GM19238 (cell line): ENCODE measurements around the gene GNAZ.
A peak's percentile ranks its signal among the peaks of the same experiment; 100 is the strongest.

Source experiments
- DNase-seq: peaks from one replicate; pipeline ENCODE4 v3.0.0; 2011; ENCODE audit warnings: low spot score; ENCODE audit not compliant: insufficient read length

The GNAZ gene

DNA sequence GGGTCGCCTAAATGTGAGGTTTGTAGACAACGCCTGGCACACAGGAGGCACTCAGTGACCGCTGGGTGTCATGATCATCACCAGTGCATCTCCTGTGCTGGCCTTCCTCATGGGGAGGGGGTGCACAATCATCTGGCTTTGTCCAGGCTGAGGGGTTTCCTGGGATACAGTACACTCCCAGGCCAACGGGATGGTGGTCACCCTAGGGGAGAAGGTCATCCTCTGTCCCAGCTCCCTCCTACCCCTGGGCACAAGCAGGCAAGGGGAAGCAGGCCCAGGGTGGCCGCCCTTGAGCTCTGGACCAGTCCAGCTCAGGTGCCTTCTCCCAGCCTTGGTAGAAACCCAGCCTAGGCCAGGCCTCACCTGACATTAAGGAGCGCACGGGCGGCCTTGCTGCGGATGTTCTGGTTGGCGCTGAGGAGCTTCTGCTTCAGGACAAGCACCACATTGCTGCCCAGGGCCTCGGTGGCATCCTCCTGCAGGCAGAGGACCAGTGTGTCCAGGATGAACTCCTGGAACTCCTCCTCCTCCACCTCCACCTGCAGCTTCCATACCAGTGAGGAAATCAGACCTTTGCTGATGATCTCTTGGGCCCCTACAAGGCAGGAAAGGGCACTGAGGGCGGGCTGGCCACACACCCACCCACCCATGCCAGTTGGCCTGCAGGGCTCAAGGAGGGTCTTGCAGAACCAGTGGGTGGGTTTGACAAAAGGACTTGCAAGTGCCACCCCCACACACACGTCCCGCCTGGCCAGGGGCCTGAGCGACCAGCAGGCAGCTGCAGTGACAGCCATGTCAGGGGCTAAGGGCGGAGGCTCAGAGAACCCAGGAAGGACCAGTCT lies 6.6 kb upstream of the GNAZ start:
- no peak for DNase-seq

DNA sequence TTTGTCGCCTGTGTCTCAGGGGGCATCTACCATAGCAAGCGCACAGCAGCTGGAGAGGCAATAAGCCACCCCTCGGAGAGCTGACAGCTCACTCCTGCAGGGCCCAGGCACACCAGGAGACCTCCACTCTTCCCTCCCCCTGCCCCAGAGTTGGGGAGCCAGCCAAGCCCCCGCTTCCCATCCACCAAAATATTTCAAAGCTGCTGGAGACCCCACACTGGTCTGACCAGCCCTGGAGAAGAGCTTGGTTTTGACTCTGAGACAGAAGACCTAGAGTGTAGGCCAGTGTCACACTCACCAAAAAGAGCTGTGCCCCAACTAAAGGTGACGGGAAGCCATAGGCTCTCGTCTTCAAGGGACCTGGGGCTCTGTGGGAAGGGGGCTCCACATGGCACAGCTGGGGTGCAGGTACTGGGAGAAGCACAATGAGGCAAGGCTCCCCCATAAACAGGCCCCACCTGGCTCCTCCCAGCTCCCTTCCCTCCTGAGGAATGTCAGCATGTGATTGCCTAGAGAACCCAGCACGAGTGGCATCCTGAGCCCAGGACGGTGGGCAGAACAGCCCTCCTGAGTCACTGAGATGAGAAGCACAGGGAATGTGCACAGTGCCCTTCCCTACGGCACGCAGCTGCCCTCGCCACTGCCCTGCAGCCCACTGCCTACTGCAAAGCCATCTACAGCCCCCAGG lies 5.8 kb upstream of the GNAZ start:
- DNase-seq = no peak

DNA sequence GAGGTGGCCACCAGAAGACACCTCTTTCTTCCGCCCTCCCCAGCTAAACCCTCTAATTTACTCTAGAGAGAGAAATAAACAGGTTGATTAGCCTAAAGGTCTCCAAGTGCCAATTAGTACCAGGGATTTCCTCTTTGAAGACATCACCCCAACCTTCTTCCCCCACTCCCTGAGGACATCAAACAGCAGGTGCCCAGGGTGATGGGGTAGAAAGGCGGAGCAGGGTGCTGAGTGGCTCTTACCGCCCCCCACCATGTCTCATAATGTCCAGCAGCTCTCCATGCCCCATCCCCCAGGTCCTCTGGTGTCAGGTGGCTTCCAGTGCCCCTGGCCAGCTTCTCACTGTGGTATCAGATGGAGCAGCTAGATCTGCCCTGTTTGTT lies 5.3 kb upstream of the GNAZ start:
- no peak for DNase-seq

DNA sequence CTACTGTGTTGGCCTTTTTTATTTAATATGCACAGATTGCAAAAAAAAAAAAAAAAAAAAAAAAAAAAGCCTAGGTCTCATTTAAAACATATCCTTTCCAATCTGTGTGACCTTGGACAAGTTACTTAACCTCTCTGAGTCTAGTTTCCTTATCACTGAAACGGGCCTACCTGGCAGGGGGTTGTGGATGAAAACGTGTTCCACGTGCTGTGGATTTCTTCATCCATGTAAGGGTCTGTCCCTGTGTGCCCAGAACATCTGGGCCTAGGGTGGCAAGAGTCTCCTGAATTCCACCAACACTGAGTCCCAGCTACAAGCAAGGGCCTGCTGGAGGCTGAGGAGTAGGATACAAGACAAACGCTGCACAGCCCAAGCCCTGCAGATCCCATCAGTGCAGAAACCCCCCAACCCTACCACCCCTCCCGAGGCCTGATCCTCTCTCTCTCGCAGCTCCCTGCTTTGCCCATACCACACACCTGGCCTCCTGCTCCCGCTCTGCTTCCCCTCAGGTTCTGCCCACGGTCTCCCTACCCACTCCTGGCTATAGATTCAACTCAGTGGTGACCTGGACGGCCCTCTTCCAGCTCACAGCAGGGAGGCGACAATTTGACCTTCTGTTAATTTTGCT lies 4.7 kb upstream of the GNAZ start:
- DNase-seq = no peak

DNA sequence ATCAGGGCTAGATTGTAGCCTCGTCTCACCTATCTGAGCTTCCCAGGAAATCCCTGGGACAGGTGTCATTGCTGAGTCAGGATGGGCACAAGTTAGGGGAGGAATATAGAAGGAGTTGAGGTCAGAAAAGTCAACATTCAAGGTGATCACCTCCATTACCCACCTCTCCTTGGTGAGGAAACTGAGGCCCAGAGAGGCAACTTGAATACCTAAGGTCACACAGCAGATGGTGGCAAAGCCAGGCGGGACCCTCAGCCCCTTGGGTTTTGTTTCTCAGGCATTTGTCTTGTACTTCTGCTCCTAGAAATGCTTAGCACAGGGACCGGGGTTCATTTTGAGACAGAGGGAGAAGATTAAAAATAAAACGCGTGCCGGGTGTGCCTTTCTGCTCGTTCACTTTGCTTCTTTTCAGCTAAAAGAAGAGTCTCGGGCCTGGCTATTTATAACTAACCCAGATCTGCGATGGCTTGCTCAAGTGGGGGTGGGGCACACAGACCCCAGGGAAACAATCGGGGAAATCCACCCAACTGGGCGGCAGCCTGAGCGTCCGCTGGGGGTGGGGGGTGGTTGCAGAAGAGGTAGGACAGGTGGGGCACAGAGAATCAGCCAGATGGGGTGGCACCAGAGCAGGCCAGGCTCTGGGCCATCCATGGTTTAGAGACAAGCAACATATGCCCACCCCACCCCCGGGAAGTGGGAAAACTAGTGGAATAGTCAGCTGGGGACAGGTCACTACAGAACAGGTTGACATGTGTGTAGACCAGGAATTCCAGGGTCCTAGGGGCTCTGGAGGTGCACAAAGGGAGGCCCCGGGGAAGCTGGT lies 3.9 kb upstream of the GNAZ start:
- DNase-seq = no peak

DNA sequence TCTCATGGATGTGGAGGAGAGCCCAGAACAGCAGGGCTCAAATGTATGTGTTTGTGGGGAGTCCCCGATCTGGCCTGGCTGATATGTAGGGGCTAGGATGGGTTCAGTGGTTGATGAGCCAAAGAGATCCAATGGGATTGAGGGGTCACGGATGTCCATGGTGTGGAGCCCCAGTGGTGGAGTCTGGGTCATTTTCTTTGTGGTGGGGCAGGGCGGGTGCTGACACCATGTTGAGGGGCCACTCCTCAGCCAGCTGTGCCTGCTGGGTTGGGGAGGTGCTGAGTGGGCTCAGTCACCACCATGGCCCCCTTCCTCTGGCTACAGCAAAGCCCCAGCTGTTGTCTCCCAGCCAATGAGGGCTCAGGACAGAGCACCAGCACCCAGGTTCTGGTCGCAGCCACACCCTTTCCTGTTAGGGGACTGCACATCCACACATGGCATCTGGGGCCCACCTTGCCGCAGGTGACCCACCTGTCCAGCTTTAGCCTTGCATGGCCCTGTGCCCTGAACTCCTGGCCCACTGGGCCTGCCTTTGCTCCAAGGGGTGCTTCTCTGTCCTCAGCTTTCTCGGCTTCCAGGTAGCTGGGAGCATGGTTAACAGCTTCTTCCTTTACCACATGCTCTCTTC lies 3.2 kb upstream of the GNAZ start:
- DNase-seq = no peak

DNA sequence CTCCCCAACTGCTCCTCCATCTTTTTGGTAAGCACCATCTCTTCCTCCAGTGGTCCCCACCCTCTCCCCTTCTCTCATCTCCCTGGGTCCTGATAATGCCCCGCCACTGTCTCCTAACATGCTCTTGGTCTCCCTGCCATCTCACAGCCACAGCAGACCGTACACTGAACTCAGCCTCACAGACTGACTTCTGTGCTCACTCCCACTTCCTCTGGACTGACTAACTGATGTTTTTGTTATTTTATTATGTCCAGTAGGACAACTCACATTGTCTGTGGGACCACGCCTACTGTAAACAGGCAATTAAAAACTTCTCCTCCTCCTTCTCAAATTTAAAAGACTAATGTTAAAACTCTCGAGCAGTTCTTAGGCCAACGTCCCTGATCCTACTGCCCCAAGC lies 2.6 kb upstream of the GNAZ start:
- DNase-seq = no peak

DNA sequence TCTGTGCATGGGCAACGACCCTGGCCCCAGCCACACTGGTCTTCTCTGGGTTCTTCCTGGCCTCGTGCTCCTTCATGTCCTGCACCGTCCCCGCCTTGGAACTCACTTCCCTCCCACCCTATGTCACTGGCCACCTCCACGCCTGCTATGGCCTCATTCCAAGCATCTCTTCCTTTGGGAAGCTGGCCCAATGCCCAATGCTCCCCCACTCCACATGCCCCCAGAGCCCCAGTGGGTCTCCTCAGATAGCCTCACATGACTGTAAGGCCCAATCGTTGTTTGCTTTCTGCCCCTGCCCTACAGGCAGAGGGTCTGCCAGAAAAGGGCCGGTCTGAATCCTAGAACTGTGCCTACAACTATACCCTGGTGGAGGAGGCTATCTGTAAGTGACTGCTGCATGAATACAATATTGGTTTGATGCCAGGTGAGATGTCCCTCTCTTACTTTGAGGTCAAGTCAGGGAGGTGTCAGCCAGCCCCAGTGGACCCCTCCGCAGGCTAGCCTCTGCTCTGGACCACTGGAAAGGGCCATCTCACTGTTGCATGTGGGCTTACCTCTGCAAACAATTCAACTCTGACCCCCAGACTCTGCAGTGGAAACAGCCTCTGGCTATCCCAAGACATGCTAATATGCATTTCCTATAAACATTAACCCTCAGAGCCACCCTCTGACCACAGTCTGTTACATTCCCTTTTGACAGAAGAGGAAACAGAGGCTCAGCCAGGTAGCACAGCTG lies 2.1 kb upstream of the GNAZ start:
- no peak for DNase-seq

DNA sequence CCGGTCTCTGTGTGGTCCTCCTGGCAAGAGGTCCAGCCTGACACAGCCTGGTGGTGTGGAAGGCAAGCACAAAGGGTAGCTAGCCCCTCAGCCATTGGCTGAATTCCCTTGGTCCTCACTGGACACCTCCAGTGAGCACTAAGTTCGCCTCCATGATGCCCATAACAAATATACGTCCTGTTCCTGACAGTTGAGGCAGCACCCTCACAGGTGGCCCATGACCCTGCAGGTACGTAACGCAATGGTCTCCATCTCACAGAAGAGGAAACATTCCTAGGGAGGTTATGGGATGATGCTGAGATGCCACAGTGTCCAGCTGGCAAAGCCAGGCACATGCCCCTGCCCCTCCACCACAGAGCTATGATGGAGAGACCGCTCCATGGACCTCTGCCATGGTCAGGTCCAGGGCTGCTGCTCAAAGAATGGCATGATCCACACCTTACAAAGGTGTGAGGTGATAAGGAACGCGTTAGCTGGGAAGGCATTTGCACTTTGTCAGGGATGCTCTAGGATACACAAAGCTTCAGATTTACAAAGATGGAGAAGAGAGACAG lies 1.4 kb upstream of the GNAZ start:
- no peak for DNase-seq

DNA sequence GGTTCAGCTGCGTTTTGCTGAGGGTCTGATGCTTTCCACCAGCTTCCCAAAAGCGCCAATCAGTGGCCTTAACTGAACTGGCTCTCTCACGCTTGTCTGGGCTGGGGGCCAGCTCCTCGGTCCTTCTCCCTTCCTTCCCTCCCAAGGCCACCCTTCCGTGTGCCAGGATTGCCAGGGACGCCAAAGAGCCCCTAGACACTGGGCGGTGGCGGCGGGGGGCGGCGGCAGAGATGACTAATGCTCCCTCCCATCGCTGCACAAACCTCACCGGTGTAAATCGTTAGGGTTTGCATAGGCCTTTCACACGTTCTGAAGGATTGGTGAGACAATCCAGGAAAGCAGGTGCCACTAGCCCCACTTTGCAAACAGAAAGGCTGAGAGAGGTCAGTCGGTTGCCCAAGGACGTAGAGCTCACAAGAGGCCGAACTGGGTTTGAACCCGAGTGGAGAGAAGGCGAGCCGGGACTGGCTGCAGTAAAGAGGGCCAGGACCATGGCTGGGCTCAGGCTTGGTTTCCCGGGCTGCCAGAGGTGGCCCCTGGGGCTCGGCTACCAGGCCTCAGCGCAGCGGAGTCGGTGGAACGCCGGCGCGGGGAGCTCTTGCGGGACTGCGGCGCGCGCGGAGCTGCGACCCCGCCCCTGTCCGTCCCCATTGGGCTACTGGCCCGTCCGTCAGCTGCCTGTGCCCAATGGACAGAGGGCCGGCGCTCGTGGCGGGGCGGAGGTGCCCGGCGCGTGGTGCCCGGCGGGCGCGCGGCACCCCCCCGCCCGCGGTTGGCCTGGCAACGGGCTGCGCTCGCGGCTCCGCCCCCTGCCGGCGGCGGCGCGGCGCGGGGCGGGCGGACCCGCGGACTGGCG lies 589 bp upstream of the GNAZ start:
- DNase-seq = peak; percentile 83

DNA sequence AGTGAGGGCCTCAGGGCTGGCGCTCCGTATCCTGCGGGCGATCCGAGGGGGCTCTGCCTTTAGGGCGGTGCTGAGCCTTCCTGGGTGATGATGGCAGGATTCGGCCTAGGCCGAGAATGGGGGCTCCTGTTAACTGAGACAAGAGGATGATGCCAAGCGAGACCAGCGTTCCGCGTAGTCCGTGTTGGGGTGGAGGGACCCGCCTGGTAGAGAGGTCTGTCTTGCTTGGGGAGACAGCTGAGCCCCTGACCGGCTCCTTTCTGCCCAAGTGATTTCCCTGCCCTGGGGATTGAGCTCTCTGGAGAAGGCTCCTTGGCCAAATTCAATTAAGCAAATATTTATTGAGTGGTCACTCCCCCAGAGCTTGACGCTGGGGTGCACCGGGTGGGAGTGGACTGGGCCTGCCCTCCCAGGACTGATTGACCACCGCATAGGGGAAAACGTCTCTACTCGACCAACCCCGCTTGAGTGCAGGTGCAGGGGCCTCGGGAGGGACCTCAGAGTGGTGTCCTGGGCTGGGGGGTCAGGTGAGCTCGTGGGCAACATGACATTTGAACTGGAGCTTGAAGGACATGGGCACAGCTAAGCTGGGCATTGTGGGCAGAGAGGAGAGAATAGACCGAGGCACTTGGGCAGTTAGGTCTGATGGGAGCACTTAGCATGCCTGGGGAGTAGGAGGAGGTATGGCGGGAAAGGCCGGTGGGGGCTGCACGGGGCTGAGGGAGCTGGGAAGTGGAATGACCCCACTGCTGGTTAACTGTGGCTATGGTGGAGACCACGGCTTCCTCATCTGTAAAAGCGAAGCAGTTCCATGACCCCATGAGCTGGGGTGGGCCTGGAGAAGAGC lies 1.1 kb downstream of the GNAZ start:
- no peak for DNase-seq

DNA sequence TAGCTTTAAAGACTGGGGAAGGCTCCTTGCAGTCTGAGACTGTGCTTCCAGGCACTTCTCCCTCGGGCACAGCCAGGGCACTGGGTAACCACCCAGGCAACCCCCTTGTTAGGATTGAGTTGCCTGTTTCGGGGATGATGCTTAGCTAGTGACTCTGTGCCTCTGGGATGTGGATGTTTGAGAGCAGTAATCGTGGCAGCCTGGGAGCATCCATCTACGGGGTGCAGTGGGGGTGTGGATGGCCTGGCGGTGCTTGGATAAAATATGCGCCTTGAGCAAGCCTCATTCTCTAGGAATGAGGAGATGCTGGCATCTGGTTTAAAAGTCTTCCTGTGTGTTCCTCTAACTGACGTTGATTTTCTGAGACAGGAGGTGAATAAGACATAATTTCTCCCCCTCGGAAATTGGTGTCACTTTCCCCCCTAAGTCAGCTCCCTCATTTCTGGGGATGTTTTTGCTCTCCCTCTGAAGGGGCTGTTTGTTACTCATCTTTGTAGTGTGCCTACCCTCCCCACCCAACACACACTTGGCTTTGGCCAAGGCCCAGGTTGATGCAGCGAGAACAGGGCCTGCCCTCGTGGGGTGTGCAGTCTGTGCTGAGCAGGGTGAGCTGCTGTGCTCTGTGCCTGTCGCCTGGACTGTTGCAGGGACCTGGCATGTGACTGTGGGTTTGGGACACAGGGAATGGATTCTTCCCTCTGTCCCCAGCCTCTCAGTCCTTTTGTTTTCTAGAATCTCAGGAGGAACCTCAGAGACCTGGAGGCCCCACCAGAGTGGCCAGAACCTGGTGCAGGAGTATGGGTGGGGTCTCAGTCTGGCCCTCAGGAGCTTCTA lies 2.0 kb downstream of the GNAZ start:
- no peak for DNase-seq

DNA sequence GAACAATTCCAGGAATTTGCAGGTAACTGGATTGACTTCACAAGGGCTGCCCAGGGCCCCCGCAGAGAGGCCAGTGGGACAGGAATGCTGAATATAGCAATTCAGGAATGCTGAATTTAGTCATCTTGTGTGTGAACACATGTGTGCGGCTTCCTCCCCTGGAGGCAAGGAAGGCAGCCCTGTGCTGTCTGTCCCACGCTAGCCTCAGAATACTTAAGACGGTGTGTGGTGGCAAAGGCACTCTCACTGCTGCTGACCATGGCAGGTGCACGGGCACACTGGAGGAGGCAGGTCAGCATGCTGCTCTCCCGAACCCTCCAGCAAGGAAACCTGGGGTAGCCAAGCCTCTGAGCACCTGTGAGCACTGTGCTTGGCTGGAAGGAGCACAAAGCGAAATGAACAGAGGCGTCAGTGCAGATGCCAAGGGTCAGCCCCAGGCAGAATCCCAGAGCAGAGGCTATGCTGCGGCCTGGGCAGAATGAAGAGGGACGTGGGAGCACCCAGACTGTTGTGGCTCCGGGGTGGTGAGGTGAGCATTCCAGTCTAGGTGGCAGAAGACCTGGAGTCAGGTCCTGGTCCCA lies 2.7 kb downstream of the GNAZ start:
- no peak for DNase-seq

DNA sequence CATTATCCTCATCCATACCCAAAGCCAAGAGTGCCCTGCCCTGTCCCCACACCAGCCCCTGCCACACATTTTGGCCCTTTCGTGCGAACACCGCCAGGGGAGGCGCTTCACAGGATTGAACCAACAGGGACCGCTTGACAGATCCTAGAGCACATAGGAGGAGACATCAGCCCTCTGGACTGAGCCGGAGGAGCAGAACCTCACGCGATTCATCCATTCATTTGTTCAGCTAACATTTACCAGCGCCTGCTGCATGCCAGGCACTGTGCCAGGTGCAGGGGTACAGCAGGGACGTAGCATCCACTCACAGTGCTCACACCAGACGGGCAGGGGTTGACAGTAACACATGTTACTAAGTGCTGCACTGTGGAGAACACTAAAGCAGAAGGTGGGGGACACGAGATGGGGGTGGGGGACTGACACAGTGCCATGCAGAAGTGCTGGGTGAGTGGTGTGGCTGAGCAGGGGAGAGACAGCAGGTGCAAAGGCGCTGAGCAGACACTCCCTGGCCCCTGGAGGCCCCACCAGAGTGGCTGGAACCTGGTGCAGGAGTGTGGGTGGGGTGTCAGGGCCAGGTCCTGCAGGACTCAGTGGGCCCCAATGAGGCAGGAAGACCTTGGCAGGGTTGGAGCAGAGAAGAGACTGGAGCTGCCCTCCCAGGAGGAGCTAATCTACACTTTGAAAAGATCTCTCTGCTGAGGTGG lies 3.4 kb downstream of the GNAZ start:
- no peak for DNase-seq

DNA sequence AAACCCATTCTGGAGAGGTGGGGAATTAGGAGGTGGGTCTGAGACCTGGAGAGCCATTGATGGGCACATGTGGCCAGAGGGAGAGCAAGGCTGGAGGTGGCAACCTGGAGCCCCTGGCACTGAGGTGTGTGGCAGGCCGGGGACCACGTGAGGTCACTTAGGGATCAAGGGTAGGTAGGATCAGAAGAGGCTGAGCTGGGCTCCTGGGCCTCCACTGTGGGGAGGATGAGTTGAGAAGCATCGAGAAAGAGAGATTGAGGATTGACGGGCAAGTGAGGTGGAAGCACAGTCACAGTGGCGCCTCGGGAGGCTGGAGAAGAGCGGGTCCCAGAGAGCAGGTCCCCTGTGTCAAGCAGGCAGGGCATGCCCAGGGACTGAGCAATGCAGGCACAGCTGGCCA lies 4.1 kb downstream of the GNAZ start:
- DNase-seq = no peak

DNA sequence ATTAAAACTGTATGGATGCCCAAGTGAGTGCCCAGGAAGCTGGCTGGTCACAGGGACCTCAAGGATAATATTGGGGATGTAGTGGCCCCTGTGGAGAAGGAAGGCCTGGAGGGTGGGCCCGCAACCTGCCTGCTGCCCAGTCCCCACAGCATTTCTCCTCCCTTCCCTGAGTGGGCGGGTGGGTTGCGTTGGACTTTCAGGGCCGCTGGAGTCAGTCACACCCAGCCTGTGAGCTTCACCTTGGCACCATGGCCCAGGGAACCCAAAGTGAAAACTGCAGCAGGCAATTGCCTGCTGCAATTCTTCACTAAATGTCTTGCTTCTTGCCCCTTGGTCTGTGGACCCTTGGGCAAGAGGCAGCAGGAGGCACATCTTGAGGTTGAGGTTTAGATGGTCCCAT lies 4.7 kb downstream of the GNAZ start:
- DNase-seq = no peak
